Stomach (tissue), 9 donors: ENCODE data around the gene GSTO1. TPM values are rescaled to one million over a fixed set of nuclear protein-coding genes. Genes with fewer than 3 reads are reported as not detected.
A peak's percentile ranks its signal among the peaks of the same experiment; 100 is the strongest.

Experiments used
- DNase-seq, 2 donors: peaks; one replicate each; pipeline versions ENCODE4 v3.0.0 to v3.0.0-alpha.2; 2013 to 2019
- H3K27ac ChIP-seq, 5 donors: fragments of 200-600 bp in 4 of 5; sonication (generic) in 4 of 5; one replicate each; pipeline ENCODE4 v1.5.1; 2013 to 2019; ENCODE audit warnings: mild to moderate bottlenecking in 1 of 5, moderate library complexity in 1 of 5
- H3K27me3 ChIP-seq, 3 donors: fragments of 200-600 bp; sonication (generic); one replicate each; pipeline ENCODE4 v1.5.1; 2017 to 2019; ENCODE audit warnings: mixed run types in 1 of 3
- H3K36me3 ChIP-seq, 4 donors: fragments of 200-600 bp; sonication (generic); 1 replicate in 3 of 4; 2 replicates in 1 of 4; pipeline ENCODE4 v1.5.1; 2016 to 2019
- H3K4me1 ChIP-seq, 4 donors: fragments of 200-600 bp; sonication (generic); one replicate each; pipeline ENCODE4 v1.5.1; 2016 to 2019
- H3K4me3 ChIP-seq, 4 donors: fragments of 200-600 bp; sonication (generic) in 3 of 4; one replicate each; pipeline ENCODE4 v1.5.1; 2016 to 2019; ENCODE audit warnings: mild to moderate bottlenecking in 1 of 4
- H3K9me3 ChIP-seq, 4 donors: fragments of 200-600 bp; sonication (generic); one replicate each; pipeline ENCODE4 v1.5.1; 2016 to 2019
- EP300 ChIP-seq: sonication (generic); formaldehyde crosslinking; IDR thresholded peaks from one replicate; pipeline ENCODE4 v1.6.1; 2017; ENCODE audit warnings: antibody characterized with exemption
- POLR2A ChIP-seq, 4 donors: fragments of 450-650 bp; IDR thresholded peaks; one replicate each; pipeline ENCODE4 v1.6.1; 2016; ENCODE audit warnings: antibody characterized with exemption in 4 of 4, control low read depth in 2 of 4, mild to moderate bottlenecking in 1 of 4, moderate library complexity in 1 of 4
- POLR2AphosphoS5 ChIP-seq, 3 donors: sonication (generic); formaldehyde crosslinking; IDR thresholded peaks; one replicate each; pipeline ENCODE4 v1.6.1; 2016; ENCODE audit warnings: antibody characterized with exemption in 3 of 3
- WGBS, 5 donors: extraction: QIAGEN DNeasy Blood & Tissue Kit in 3 of 5; methylation state at CpG; one replicate each; pipeline versions ENCODE4 v1.1.5 to v1.1.7; 2013 to 2018; 5-methylcytosine and 5-hydroxymethylcytosine counted together
- intact Hi-C: fragments of 100-400 bp; cut with DNase I; formaldehyde crosslinking; loops from one replicate; pipeline ENCODE4 v1.15.1; 2023; ENCODE audit warnings: low total_unique reads
- polyA plus RNA-seq, 3 donors: library from polyadenylated mRNA; stranded (reverse); fragments of 200-250 nt; gene quantifications; one replicate each; pipeline ENCODE4 v1.2.3, GENCODE V29; 2013
- total RNA-seq, 5 donors: library from RNA; depleted of rRNA; stranded (reverse); fragments of >200 nt; gene quantifications; one replicate each; pipeline versions ENCODE4 v1.1.0 to v1.2.3, GENCODE V29; 2014 to 2016
- TF ChIP-seq, protein P1 (sequence below), 7 experiments: fragments of 450-650 bp in 4 of 7; fragments of 200-600 bp in 3 of 7; sonication (generic) in 3 of 7; IDR thresholded peaks; one replicate each; pipeline ENCODE4 v1.5.1; 2016 to 2019; ENCODE audit warnings: antibody characterized with exemption in 7 of 7, control low read depth in 2 of 7, mild to moderate bottlenecking in 1 of 7
- donor health status: healthy with polysubstance abuse.
- donor health status: Bipolar disorder and iron deficiency.
- donor health status: healthy.

GSTO1 gene
- total and polyA plus RNA-seq, 8 donors, result 9.8 to 192 (median 76.4) TPM

DNA sequence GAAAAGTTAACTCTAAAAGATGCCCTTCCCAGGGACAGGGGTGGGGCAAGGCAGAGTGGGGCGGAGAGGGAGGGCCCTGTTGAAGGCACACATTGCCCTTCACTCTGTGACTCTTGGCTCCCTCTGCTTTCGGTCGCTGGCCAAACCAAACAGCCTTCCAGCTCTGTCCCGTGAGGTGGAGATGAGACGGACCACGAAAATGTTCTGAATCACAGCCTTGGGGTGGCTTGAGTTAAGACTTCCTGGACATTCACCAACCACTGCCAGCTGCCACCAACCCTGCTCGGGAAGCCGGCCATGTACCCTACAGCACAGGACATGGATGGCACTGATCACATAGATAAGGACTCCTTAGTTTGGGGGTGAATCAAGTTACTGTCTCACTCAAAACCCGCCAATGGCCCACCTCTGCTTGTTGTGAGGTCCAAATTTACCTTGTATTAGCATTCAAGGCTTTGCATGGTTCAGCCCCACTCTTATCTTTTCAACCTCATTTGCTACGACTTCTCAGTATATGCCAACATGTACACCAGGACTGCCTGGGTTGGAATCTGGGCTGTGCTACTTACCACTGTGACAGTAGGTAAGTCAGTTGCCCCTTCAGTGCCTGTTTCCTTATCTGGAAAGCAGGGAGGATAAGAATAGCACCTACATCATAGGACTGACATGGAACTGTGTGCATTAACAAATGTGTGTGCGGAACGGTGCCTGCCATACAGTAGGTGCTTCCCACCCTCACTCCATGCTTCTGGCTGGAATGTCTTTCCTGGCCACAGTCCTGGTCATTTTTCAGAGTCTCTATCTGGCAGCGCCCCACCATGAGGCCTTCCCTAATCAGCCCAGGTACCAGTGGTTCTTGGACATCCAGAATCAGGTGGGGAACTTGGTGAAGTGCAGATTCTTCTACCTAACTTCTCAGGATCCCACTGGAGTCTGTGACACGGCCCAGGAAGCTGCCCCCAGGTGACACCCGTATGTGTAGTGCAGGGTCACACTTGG, 55.6 kb downstream of the GSTO1 start:
- peaks cover 6 to 34% (median 17%) of the 10 kb centered on the region in 4 donors for H3K4me1 ChIP-seq
- 62 to 82% (median 71%) methylated on average over 8 to 15 of the region's 15 CpGs for WGBS, 5 donors
- H3K36me3 ChIP-seq, result peaks cover 32 to 50% (median 44%) of the 10 kb centered on the region in 4 donors
- H3K4me3 ChIP-seq, result no peak overlapping the region
- H3K27ac ChIP-seq, result peak overlapping the region; percentile 4 to 51 (median 11)
- H3K27me3 ChIP-seq, result no peaks in the 10 kb centered on the region
- DNase-seq, result peak in 1 of 2 donors; percentile 66
- H3K9me3 ChIP-seq, result no peaks in the 10 kb centered on the region
- intact Hi-C loops, result loop anchor here (5.0 kb wide), 1 partner anchor 37 kb away; no protein-coding TSS in a partner anchor
- TF ChIP-seq POLR2AphosphoS5 (IDR thresholded peaks at IDR 0.05) (peak in 1 of 3 donors; percentile 57), EP300 (no peak)
- TF ChIP-seq, protein P1, sequence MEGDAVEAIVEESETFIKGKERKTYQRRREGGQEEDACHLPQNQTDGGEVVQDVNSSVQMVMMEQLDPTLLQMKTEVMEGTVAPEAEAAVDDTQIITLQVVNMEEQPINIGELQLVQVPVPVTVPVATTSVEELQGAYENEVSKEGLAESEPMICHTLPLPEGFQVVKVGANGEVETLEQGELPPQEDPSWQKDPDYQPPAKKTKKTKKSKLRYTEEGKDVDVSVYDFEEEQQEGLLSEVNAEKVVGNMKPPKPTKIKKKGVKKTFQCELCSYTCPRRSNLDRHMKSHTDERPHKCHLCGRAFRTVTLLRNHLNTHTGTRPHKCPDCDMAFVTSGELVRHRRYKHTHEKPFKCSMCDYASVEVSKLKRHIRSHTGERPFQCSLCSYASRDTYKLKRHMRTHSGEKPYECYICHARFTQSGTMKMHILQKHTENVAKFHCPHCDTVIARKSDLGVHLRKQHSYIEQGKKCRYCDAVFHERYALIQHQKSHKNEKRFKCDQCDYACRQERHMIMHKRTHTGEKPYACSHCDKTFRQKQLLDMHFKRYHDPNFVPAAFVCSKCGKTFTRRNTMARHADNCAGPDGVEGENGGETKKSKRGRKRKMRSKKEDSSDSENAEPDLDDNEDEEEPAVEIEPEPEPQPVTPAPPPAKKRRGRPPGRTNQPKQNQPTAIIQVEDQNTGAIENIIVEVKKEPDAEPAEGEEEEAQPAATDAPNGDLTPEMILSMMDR (IDR thresholded peaks at IDR 0.05), result no peak

DNA sequence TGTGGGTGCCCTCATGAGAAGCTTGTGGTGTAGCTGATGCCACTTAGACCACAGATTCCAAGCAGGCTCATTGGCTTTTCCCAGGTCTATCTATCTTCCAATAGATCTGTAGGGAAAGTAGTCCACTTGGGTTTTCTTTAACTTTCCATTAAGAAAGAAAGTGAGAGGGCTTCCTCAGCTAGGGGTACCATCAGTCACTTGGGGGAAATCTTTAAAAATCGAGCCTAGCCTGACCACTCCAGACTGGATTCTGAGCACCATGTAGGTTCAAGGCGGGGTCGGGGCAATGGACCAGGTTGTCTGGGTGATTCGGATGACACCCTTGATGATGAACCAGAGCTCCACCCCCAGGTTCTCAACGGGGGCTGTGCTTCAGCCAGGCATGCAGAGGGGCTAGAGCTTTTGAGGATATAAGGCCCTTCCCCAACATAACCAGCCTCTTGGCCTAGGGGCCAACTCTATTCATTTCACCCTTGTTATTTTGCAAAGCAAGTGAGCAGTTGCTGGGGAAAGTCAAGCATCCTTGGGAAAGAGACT, 56.6 kb downstream of the GSTO1 start:
- DNase-seq, result no peak
- H3K4me1 ChIP-seq, result peaks cover 0 to 24% (median 13%) of the 10 kb centered on the region in 4 donors
- intact Hi-C loops, result loop anchor here (5.0 kb wide), 1 partner anchor 36 kb away; no protein-coding TSS in a partner anchor
- peaks cover 37 to 60% (median 52%) of the 10 kb centered on the region in 4 donors for H3K36me3 ChIP-seq
- no peak overlapping the region for H3K27ac ChIP-seq
- TF ChIP-seq POLR2A (IDR thresholded peaks at IDR 0.05), result no peak
- TF ChIP-seq POLR2AphosphoS5 (IDR thresholded peaks at IDR 0.05), result no peak
- TF ChIP-seq, protein P1 (IDR thresholded peaks at IDR 0.05), result no peak
- no peak for TF ChIP-seq EP300
- H3K4me3 ChIP-seq, result no peak overlapping the region
- 84 to 97% (median 89%) methylated on average over 5 of the region's 5 CpGs for WGBS, 5 donors
- H3K27me3 ChIP-seq, result no peaks in the 10 kb centered on the region
- no peaks in the 10 kb centered on the region for H3K9me3 ChIP-seq

DNA sequence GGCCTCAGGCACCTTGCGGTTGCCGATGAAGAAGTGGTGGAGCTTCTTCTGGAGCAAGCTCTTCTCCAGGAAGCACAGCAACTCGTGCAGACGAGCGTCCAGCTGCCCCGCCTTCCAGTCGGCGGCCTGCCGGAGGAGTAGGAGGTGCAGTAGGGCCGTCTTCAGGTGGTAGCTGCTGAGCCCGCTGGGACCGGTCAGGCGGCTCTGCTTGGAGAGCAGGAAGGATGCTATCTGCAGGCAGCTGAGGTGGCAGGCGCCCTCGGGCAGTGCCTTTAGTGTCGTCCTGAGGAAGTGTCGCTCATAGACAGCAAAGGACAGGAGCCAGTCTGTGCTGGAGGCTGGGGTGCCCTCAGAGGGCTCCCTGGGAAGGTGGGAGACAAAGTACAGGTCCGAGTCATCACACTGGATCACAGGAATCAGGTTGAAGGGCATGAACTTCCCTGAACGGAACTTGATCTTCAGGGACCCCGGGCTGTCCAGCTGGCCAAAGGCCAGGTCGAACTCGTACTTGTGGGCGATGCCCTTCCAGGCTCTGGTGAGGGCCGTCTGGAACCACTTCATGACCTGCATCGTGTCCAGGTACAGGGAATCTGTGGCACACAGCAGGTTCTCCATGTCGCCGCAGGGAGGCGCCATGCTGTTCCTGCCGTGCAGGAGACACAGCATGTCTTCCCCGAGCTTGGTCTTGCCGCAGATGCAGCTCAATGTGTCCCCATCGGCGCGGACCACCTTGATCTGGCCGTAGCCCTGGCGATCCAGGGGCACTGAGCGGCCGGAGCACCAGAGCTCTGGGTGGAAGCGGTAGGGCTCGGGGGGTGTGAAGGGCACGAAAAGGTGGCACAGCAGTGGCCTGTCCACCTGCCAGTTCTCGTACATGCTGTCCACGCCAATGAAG, 60.1 kb downstream of the GSTO1 start:
- Histone ChIP-seq H3K4me1 (peaks cover 29 to 50% (median 45%) of the 10 kb centered on the region in 4 donors), H3K27ac (no peak overlapping the region), H3K27me3 (no peaks in the 10 kb centered on the region), H3K36me3 (peaks cover 37 to 61% (median 52%) of the 10 kb centered on the region in 4 donors), H3K4me3 (no peak overlapping the region), H3K9me3 (no peaks in the 10 kb centered on the region)
- DNase-seq, result no peak
- intact Hi-C loops, result loop anchor here (5.0 kb wide), 1 partner anchor 32 kb away; no protein-coding TSS in a partner anchor
- no peak for TF ChIP-seq POLR2AphosphoS5 (IDR thresholded peaks at IDR 0.05)
- TF ChIP-seq EP300, result no peak
- TF ChIP-seq, protein P1 (IDR thresholded peaks at IDR 0.05), result no peak
- 91 to 98% (median 94%) methylated on average over 29 to 43 of the region's 43 CpGs for WGBS, 5 donors
